HG03066 (cell line): ENCODE results near the gene PRC1.
"Not testable (repeated sequence)": the region's sequence is repeated elsewhere in the genome, so short reads cannot be mapped to it uniquely, and the experiment has no call there.

ENCODE experiments used
- ATAC-seq: cut with Tn5 transposase; IDR thresholded peaks from one replicate; pipeline ENCODE4 v1.9.1; 2021; ENCODE audit warnings: low read depth; ENCODE audit not compliant: unreplicated experiment

The PRC1 gene

GRCh38 chr15:90934949-90935751 is 59.2 kb downstream of the PRC1 start, which contains the start of gene UNC45A:
Gene UNC45A, plus strand, starts transcription at chr15:90935285. Its CDS starts 40 bp downstream, at chr15:90935325.
- ATAC-seq, result peak; percentile 65

GRCh38 chr15:90934256-90934948 is 59.9 kb downstream of the PRC1 start:
- peak; percentile 31 for ATAC-seq

- ATAC-seq, result no peak
Observed at GRCh38 chr15:90933301-90933700, 61.0 kb downstream of the PRC1 start.

GRCh38 chr15:90932660-90932991 is 61.7 kb downstream of the PRC1 start:
- no peak for ATAC-seq

GRCh38 chr15:90931828-90932659 is 62.3 kb downstream of the PRC1 start, which contains the start of gene HDDC3:
Gene HDDC3, minus strand, starts transcription at chr15:90932549. Its CDS starts 9 bp downstream, at chr15:90932540.
- peak; percentile 52 for ATAC-seq

- no peak for ATAC-seq
Observed at GRCh38 chr15:90931575-90931827, 62.8 kb downstream of the PRC1 start.

GRCh38 chr15:90930861-90931574 is 63.3 kb downstream of the PRC1 start:
- no peak for ATAC-seq

GRCh38 chr15:90929246-90930019 is 64.9 kb downstream of the PRC1 start:
- no peak for ATAC-seq

GRCh38 chr15:90928106-90928505 is 66.2 kb downstream of the PRC1 start:
- ATAC-seq, result not testable (repeated sequence)

- not testable (repeated sequence) for ATAC-seq
Observed at GRCh38 chr15:90926766-90927165, 67.6 kb downstream of the PRC1 start.

GRCh38 chr15:90924375-90924774 is 70.0 kb downstream of the PRC1 start:
- ATAC-seq, result peak; percentile 58

GRCh38 chr15:90922712-90923322 is 71.5 kb downstream of the PRC1 start:
- peak; percentile 89 for ATAC-seq

- no peak for ATAC-seq
Observed at GRCh38 chr15:90921887-90922286, 72.4 kb downstream of the PRC1 start.

GRCh38 chr15:90918835-90919234 is 75.5 kb downstream of the PRC1 start:
- no peak for ATAC-seq

- ATAC-seq, result no peak
Observed at GRCh38 chr15:90918034-90918788, 76.1 kb downstream of the PRC1 start.

- no peak for ATAC-seq
Observed at GRCh38 chr15:90917569-90917968, 76.8 kb downstream of the PRC1 start.

- ATAC-seq, result no peak
Observed at GRCh38 chr15:90916461-90916860, 77.9 kb downstream of the PRC1 start.
